GM21515 (cell line): Measurements from ENCODE around the gene CHRNB2.
"Not testable (repeated sequence)": the region's sequence is repeated elsewhere in the genome, so short reads cannot be mapped to it uniquely, and the experiment has no call there.

Experiments
- ATAC-seq: cut with Tn5 transposase; IDR thresholded peaks from one replicate; pipeline ENCODE4 v1.9.1; 2021; ENCODE audit not compliant: unreplicated experiment

The CHRNB2 gene

GRCh38 chr1:154567386-154568156, at the start of gene CHRNB2:
CHRNB2 (plus strand) TSS chr1:154567778; CDS start chr1:154568045, 267 bp downstream.
- no peak for ATAC-seq

- no peak for ATAC-seq
These were observed 48.0 kb upstream of the CHRNB2 start for GRCh38 chr1:154519591-154519991.

GRCh38 chr1:154520333-154520732, 47.2 kb upstream of the CHRNB2 start:
- no peak for ATAC-seq

- ATAC-seq, result no peak
These were observed 45.9 kb upstream of the CHRNB2 start for GRCh38 chr1:154521695-154522094.

- ATAC-seq, result no peak
These were observed 42.7 kb upstream of the CHRNB2 start for GRCh38 chr1:154524881-154525280.

GRCh38 chr1:154527192-154527591, 40.4 kb upstream of the CHRNB2 start:
- no peak for ATAC-seq

- ATAC-seq, result no peak
These were observed 38.3 kb upstream of the CHRNB2 start for GRCh38 chr1:154529308-154529707.

GRCh38 chr1:154531950-154532349, 35.6 kb upstream of the CHRNB2 start:
- not testable (repeated sequence) for ATAC-seq

- no peak for ATAC-seq
These were observed 33.4 kb upstream of the CHRNB2 start for GRCh38 chr1:154533952-154534844.

- ATAC-seq, result no peak
These were observed 31.0 kb upstream of the CHRNB2 start for GRCh38 chr1:154536570-154536969.

- no peak for ATAC-seq
These were observed 27.8 kb upstream of the CHRNB2 start for GRCh38 chr1:154539486-154540483.

GRCh38 chr1:154541231-154541630, 26.3 kb upstream of the CHRNB2 start:
- ATAC-seq, result no peak

- ATAC-seq, result no peak
These were observed 21.1 kb upstream of the CHRNB2 start for GRCh38 chr1:154546264-154547063.

- ATAC-seq, result no peak
These were observed 20.4 kb upstream of the CHRNB2 start for GRCh38 chr1:154547105-154547732.

GRCh38 chr1:154548028-154548427, 19.6 kb upstream of the CHRNB2 start:
- no peak for ATAC-seq

- ATAC-seq, result no peak
These were observed 18.3 kb upstream of the CHRNB2 start for GRCh38 chr1:154549202-154549770.

- ATAC-seq, result no peak
These were observed 17.5 kb upstream of the CHRNB2 start for GRCh38 chr1:154550070-154550469.

GRCh38 chr1:154550657-154551056, 16.9 kb upstream of the CHRNB2 start:
- ATAC-seq, result no peak

GRCh38 chr1:154551474-154551873, 16.1 kb upstream of the CHRNB2 start:
- ATAC-seq, result no peak
